GM23338 (cell line): ENCODE results near the gene ABCA6. TPM values are rescaled to one million over a fixed set of nuclear protein-coding genes. Genes with fewer than 3 reads are reported as not detected.
A peak's percentile ranks its signal among the peaks of the same experiment; 100 is the strongest.
"Not testable (repeated sequence)": the region's sequence is repeated elsewhere in the genome, so short reads cannot be mapped to it uniquely, and the experiment has no call there.

ENCODE experiments used
- ATAC-seq: fragments of 200-7000 bp; cut with Tn5 transposase; 3 replicates; pipeline ENCODE4 v1.9.1; 2020
- DNase-seq: peaks from one replicate; pipeline ENCODE4 v3.0.0-alpha.2; 2015; ENCODE audit warnings: low spot score
- H2AFZ ChIP-seq: fragments of 200-600 bp; sonication (generic); 2 replicates; pipeline ENCODE4 v1.8.0; 2016; ENCODE audit warnings: antibody characterized with exemption, mild to moderate bottlenecking, moderate library complexity
- H3F3A ChIP-seq: fragments of 200-600 bp; sonication (generic); replicated peaks from 2 replicates; pipeline ENCODE4 v1.8.0; 2017; ENCODE audit warnings: antibody characterized with exemption, mixed run types, low read depth
- H3K27ac ChIP-seq: fragments of 200-600 bp; sonication (generic); 2 replicates; pipeline ENCODE4 v1.6.1; 2016; ENCODE audit warnings: low read depth
- H3K27me3 ChIP-seq: fragments of 200-600 bp; sonication (generic); 2 replicates; pipeline ENCODE4 v1.8.0; 2016; ENCODE audit warnings: mild to moderate bottlenecking, mixed run types, moderate library complexity; ENCODE audit not compliant: insufficient read depth
- H3K36me3 ChIP-seq: fragments of 200-600 bp; sonication (generic); 2 replicates; pipeline ENCODE4 v1.8.0; 2016; ENCODE audit warnings: mild to moderate bottlenecking; ENCODE audit not compliant: insufficient read depth
- H3K4me1 ChIP-seq: fragments of 200-600 bp; sonication (generic); 2 replicates; pipeline ENCODE4 v1.8.0; 2016; ENCODE audit warnings: mild to moderate bottlenecking, moderate library complexity; ENCODE audit not compliant: insufficient read depth
- H3K4me2 ChIP-seq: fragments of 200-600 bp; sonication (generic); 2 replicates; pipeline ENCODE4 v1.7.1; 2017; ENCODE audit warnings: mixed run types
- H3K4me3 ChIP-seq: fragments of 200-600 bp; sonication (generic); 2 replicates; pipeline ENCODE4 v1.6.1; 2016; ENCODE audit warnings: mixed run types
- H3K79me2 ChIP-seq: fragments of 200-600 bp; sonication (generic); replicated peaks from 2 replicates; pipeline ENCODE4 v1.8.0; 2017; ENCODE audit warnings: mild to moderate bottlenecking; ENCODE audit not compliant: insufficient read depth
- H3K9me2 ChIP-seq: fragments of 200-600 bp; sonication (generic); 2 replicates; pipeline ENCODE4 v1.8.0; 2017; ENCODE audit not compliant: insufficient read depth
- H4K20me1 ChIP-seq: fragments of 200-600 bp; sonication (generic); replicated peaks from 2 replicates; pipeline ENCODE4 v1.8.0; 2017; ENCODE audit warnings: mild to moderate bottlenecking; ENCODE audit not compliant: insufficient read depth
- H3K27ac Mint-ChIP-seq: 2 replicates; pipeline ENCODE4 v1.8.0; 2020; ENCODE audit warnings: inconsistent platforms, mild to moderate bottlenecking, moderate library complexity, mixed read lengths
- H3K27me3 Mint-ChIP-seq: 3 replicates; pipeline ENCODE4 v1.8.0; 2022; ENCODE audit warnings: low read depth, mild to moderate bottlenecking, moderate library complexity, mixed read lengths, inconsistent platforms; ENCODE audit not compliant: insufficient read depth, poor library complexity
- H3K36me3 Mint-ChIP-seq: 3 replicates; pipeline ENCODE4 v1.8.0; 2021; ENCODE audit warnings: low read depth, mild to moderate bottlenecking, inconsistent platforms, moderate library complexity, mixed read lengths
- H3K4me1 Mint-ChIP-seq: 3 replicates; pipeline ENCODE4 v1.8.0; 2020; ENCODE audit warnings: mild to moderate bottlenecking, inconsistent platforms, mixed read lengths
- H3K4me3 Mint-ChIP-seq: 3 replicates; pipeline ENCODE4 v1.8.0; 2021; ENCODE audit warnings: moderate library complexity, mild to moderate bottlenecking, inconsistent platforms, mixed read lengths
- H3K9me3 Mint-ChIP-seq: 3 replicates; pipeline ENCODE4 v1.8.0; 2020; ENCODE audit warnings: moderate library complexity, mild to moderate bottlenecking, inconsistent platforms, mixed read lengths
- polyA plus RNA-seq: library from polyadenylated mRNA; unstranded; fragments of >200 nt; fragmentation: Nextera tagmentation; extraction: Ambion mirVana; gene quantifications from 2 replicates; pipeline ENCODE4 v1.2.1, GENCODE V29; 2016
- total RNA-seq: library from RNA; depleted of rRNA; stranded (reverse); fragments of >200 nt; shearing (Covaris generic); gene quantifications from 2 replicates; pipeline ENCODE4 v1.2.3, GENCODE V29; 2014

The ABCA6 gene
- total and polyA plus RNA-seq, 2 experiments from 2014 or later: not detected

DNA sequence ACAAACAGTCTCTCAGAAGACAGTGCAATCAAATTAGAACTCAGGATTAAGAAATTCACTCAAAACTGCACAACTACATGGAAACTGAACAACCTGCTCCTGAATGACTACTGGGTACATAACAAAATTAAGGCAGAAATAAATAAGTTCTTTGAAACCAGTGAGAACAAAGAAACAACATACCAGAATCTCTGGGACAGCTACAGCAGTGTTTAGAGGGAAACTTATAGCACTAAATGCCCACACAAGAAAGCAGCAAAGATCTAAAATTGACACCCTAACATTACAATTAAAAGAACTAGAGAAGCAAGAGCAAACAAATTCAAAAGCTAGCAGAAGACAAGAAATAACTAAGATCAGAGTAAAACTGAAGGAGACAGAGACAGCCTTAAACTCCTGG, 68.3 kb downstream of the ABCA6 start:
- not testable (repeated sequence) for H3K4me3 ChIP-seq, ATAC-seq, H2AFZ ChIP-seq, H3K4me3 Mint-ChIP-seq, H3K27ac Mint-ChIP-seq, H3F3A ChIP-seq, H3K9me2 ChIP-seq, H3K27me3 ChIP-seq, H3K4me2 ChIP-seq, H3K36me3 ChIP-seq, H3K36me3 Mint-ChIP-seq, H3K4me1 ChIP-seq, H3K27ac ChIP-seq, H4K20me1 ChIP-seq, H3K79me2 ChIP-seq, H3K27me3 Mint-ChIP-seq, DNase-seq, H3K9me3 Mint-ChIP-seq
- peaks cover 13% of the 10 kb centered on the region for H3K4me1 Mint-ChIP-seq

DNA sequence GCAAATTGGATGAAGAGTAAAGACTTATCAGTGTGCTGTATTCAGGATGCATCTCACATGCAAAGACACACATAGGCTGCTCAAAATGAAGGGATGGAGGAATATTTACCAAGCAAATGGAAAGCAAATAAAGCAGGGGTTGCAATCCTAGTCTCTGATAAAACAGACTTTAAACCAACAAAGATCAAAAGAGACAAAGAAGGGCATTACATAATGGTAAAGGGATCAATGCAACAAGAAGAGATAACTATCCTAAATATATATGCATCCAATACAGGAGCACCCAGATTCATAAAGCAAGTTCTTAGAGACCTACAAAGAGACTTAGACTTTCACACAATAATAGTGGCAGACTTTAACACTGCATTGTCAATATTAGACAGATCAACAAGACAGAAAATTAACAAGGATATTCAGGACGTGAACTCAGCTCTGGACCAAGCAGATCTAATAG, 68.9 kb downstream of the ABCA6 start:
- H3K27me3 ChIP-seq, DNase-seq, ATAC-seq, H3K9me2 ChIP-seq, H4K20me1 ChIP-seq, H3K27ac Mint-ChIP-seq, H3K9me3 Mint-ChIP-seq, H3K36me3 ChIP-seq, H3K4me2 ChIP-seq, H2AFZ ChIP-seq, H3K27me3 Mint-ChIP-seq, H3F3A ChIP-seq, H3K36me3 Mint-ChIP-seq, H3K79me2 ChIP-seq, H3K4me1 ChIP-seq, H3K27ac ChIP-seq, H3K4me3 ChIP-seq, H3K4me3 Mint-ChIP-seq: not testable (repeated sequence)
- H3K4me1 Mint-ChIP-seq: peaks cover 13% of the 10 kb centered on the region

DNA sequence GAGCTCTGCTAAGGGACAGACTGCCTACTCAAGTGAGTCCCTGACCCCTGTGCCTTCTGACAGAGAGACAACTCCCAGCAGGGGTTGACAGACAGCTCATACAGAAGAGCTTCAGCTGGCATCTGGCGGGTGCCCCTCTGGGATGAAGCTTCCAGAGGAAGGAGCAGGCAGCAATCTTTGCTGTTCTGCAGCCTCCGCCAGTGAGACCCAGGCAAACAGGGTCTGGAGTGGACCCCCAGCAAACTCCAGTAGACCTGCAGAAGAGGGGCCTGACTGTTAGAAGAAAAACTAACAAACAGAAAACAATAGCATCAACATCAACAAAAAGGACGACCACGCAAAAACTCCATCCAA, 70.5 kb downstream of the ABCA6 start:
- not testable (repeated sequence) for DNase-seq, H3K79me2 ChIP-seq, H3K4me3 ChIP-seq, H2AFZ ChIP-seq, H3K9me3 Mint-ChIP-seq, H3K4me3 Mint-ChIP-seq, H3K9me2 ChIP-seq, ATAC-seq, H3K27ac Mint-ChIP-seq, H3K27ac ChIP-seq, H3K4me2 ChIP-seq, H4K20me1 ChIP-seq, H3K36me3 ChIP-seq, H3K27me3 ChIP-seq, H3K36me3 Mint-ChIP-seq, H3F3A ChIP-seq, H3K27me3 Mint-ChIP-seq, H3K4me1 ChIP-seq
- H3K4me1 Mint-ChIP-seq: peaks cover 18% of the 10 kb centered on the region

DNA sequence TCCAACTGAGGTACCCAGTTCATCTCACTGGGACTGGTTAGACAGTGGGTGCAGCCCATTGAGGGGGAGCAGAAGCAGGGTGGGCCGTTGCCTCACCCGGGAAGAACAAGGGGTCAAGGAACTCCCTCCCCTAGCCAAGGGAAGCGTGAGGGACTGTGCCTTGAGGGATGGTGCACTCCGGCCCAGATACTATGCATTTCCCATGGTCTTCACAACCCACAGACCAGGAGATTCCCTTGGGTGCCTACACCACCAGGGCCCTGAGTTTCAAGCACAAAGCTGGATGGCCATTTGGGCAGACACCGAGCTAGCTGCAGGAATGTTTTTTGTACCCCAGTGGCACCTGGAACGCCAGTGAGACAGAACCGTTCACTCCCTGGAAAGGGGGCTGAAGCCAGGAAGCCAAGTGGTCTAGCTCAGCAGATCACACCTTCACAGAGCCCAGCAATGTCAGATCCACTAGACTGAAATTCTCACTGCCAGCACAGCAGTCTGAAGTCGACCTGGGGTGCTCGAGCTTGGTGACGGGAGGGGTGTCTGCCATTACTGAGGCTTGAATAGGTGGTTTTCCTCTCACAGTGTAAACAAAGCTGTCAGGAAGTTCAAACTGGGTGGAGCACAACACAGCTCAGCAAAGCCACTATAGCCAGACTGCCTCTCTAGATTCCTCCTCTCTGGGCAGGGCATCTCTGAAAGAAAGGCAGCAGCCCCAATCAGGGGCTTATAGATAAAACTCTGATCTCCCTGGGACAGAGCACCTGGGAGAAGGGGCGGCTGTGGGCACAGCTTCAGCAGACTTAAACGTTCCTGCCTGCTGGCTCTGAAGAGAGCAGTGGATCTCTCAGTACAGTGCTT, 71.1 kb downstream of the ABCA6 start:
- H3K27ac ChIP-seq, H3K9me2 ChIP-seq, H3K4me3 ChIP-seq, ATAC-seq, H3K9me3 Mint-ChIP-seq, H4K20me1 ChIP-seq, H3K4me2 ChIP-seq, H3K36me3 Mint-ChIP-seq, H3K4me3 Mint-ChIP-seq, H3K27ac Mint-ChIP-seq, H3K79me2 ChIP-seq, H3K36me3 ChIP-seq, H3K27me3 Mint-ChIP-seq, H3K27me3 ChIP-seq, H3F3A ChIP-seq, H3K4me1 ChIP-seq: not testable (repeated sequence)
- peak; percentile 12 for DNase-seq
- peak overlapping the region; percentile 80 for H2AFZ ChIP-seq
- H3K4me1 Mint-ChIP-seq: peaks cover 18% of the 10 kb centered on the region
